A549 (cell line): ENCODE results near the gene TRIP11. TPM values are rescaled to one million over a fixed set of nuclear protein-coding genes. Genes with fewer than 3 reads are reported as not detected.

Experiments used
- ATAC-seq, 2 experiments: fragments of 200-7000 bp in 1 of 2; fragments of >200 bp in 1 of 2; cut with Nextera tagmentation in 1 of 2; cut with Tn5 transposase in 1 of 2; 3 replicates each; pipeline versions ENCODE4 v1.8.0 to v1.9.1; 2018 to 2020; ENCODE audit warnings: mild to moderate bottlenecking in 1 of 2, moderate library complexity in 1 of 2
- CTCF ChIA-PET: fragments of 300-600 bp; sonication (Branson Sonifier 250); formaldehyde crosslinking; extraction: SDS; loops from one replicate; lab custom pipeline; 2021; ENCODE audit warnings: antibody characterized with exemption, inconsistent platforms; lab: Yijun Ruan, JAX
- POLR2A ChIA-PET: fragments of 350-600 bp; formaldehyde crosslinking; extraction: SDS; loops from one replicate; lab custom pipeline; 2021; ENCODE audit warnings: antibody characterized with exemption, inconsistent platforms; lab: Yijun Ruan, JAX
- DNase-seq, 2 experiments: peaks; one replicate each; pipeline versions ENCODE4 v3.0.0 to v3.0.0-alpha.2; 2011 to 2016; ENCODE audit warnings: low read depth in 1 of 2, low spot score in 1 of 2
- FAIRE-seq: peaks from 2 replicates; lab custom pipeline; 2011; peaks lifted over from hg19 to GRCh38; lab: Jason Lieb, UNC
- H3K27ac ChIP-seq, 2 experiments: fragments of >200 bp; sonication (Bioruptor Twin); formaldehyde crosslinking; 3 replicates each; pipeline ENCODE4 v1.5.1; 2016 to 2017
- H3K4me1 ChIP-seq: fragments of >200 bp; sonication (Bioruptor Twin); formaldehyde crosslinking; 3 replicates; pipeline ENCODE4 v1.6.1; 2016
- H3K4me2 ChIP-seq: fragments of >200 bp; sonication (Bioruptor Twin); formaldehyde crosslinking; 3 replicates; pipeline ENCODE4 v1.6.1; 2016
- H3K4me3 ChIP-seq: fragments of >200 bp; sonication (Bioruptor Twin); formaldehyde crosslinking; 3 replicates; pipeline ENCODE4 v1.5.1; 2016
- H3K9me3 ChIP-seq: fragments of >200 bp; sonication (Bioruptor Twin); formaldehyde crosslinking; 3 replicates; pipeline ENCODE4 v1.6.1; 2016
- BHLHE40 ChIP-seq: IDR thresholded peaks from 2 replicates; pipeline ENCODE4 v1.6.1; 2012; ENCODE audit warnings: low read depth, low read length, inconsistent platforms
- CEBPB ChIP-seq, 2 experiments: fragments of >200 bp in 1 of 2; sonication (Bioruptor Twin) in 1 of 2; formaldehyde crosslinking in 1 of 2; IDR thresholded peaks; 2 replicates each; pipeline ENCODE4 v1.6.1; 2012 to 2016
- EHF ChIP-seq: fragments of 250-450 bp; sonication (Bioruptor Pico); IDR thresholded peaks from 2 replicates; pipeline ENCODE4 v1.5.0; 2020; ENCODE audit warnings: mild to moderate bottlenecking
- EP300 ChIP-seq, 2 experiments: fragments of >200 bp; sonication (Bioruptor Twin); formaldehyde crosslinking; IDR thresholded peaks; 2 replicates in 1 of 2; 3 replicates in 1 of 2; pipeline ENCODE4 v1.6.1; 2016 to 2017
- ESRRA ChIP-seq: fragments of 150-350 bp; IDR thresholded peaks from 2 replicates; pipeline ENCODE4 v1.6.1; 2014; ENCODE audit warnings: mild to moderate bottlenecking, low read length, borderline replicate concordance
- FOSB ChIP-seq: fragments of 250-450 bp; sonication (Bioruptor Pico); IDR thresholded peaks from 2 replicates; pipeline ENCODE4 v1.5.0; 2020; ENCODE audit warnings: mild to moderate bottlenecking, moderate library complexity
- HOXA7 ChIP-seq: fragments of 250-450 bp; sonication (Bioruptor Pico); IDR thresholded peaks from 2 replicates; pipeline ENCODE4 v1.5.0; 2020; ENCODE audit warnings: mild to moderate bottlenecking, moderate library complexity
- HOXB13 ChIP-seq: fragments of 250-450 bp; sonication (Bioruptor Pico); IDR thresholded peaks from 2 replicates; pipeline ENCODE4 v1.5.0; 2020; ENCODE audit warnings: low read depth, mild to moderate bottlenecking, moderate library complexity
- HOXB5 ChIP-seq: fragments of 250-450 bp; sonication (Bioruptor Pico); IDR thresholded peaks from 2 replicates; pipeline ENCODE4 v1.5.0; 2020; ENCODE audit warnings: mild to moderate bottlenecking, moderate library complexity
- JUN ChIP-seq, 2 experiments: fragments of >200 bp; sonication (Bioruptor Twin); formaldehyde crosslinking; IDR thresholded peaks; 2 replicates in 1 of 2; 3 replicates in 1 of 2; pipeline ENCODE4 v1.6.1; 2016 to 2017
- JUNB ChIP-seq: fragments of >200 bp; sonication (Bioruptor Twin); formaldehyde crosslinking; IDR thresholded peaks from 2 replicates; pipeline ENCODE4 v1.6.1; 2016
- MAFK ChIP-seq: fragments of 450-650 bp; IDR thresholded peaks from 2 replicates; pipeline ENCODE4 v1.6.1; 2014; ENCODE audit not compliant: partially characterized antibody
- MAZ ChIP-seq: fragments of 150-350 bp; IDR thresholded peaks from 2 replicates; pipeline ENCODE4 v1.6.1; 2014; ENCODE audit warnings: antibody characterized with exemption, low read depth, low read length, borderline replicate concordance
- POLR2A ChIP-seq: IDR thresholded peaks from 2 replicates; pipeline ENCODE4 v1.6.1; 2012; ENCODE audit warnings: mild to moderate bottlenecking, low read length
- RAD21 ChIP-seq, 2 experiments: fragments of >200 bp in 1 of 2; sonication (Bioruptor Twin) in 1 of 2; formaldehyde crosslinking in 1 of 2; IDR thresholded peaks in 1 of 2; conservative IDR thresholded peaks in 1 of 2; 2 replicates in 1 of 2; 3 replicates in 1 of 2; pipeline ENCODE4 v1.6.1; 2012 to 2018; ENCODE audit warnings: inconsistent platforms in 1 of 2
- SMC3 ChIP-seq: fragments of >200 bp; sonication (Bioruptor Twin); formaldehyde crosslinking; IDR thresholded peaks from 3 replicates; pipeline ENCODE4 v1.6.1; 2018; ENCODE audit warnings: inconsistent platforms
- SREBF2 ChIP-seq: fragments of 450-650 bp; IDR thresholded peaks from 2 replicates; pipeline ENCODE4 v1.6.1; 2014; ENCODE audit warnings: mild to moderate bottlenecking, moderate library complexity
- TP53 ChIP-seq: fragments of 250-450 bp; sonication (Bioruptor Pico); IDR thresholded peaks from 2 replicates; pipeline ENCODE4 v1.5.0; 2021; ENCODE audit warnings: mild to moderate bottlenecking, moderate library complexity
- USF2 ChIP-seq: fragments of 450-650 bp; IDR thresholded peaks from 2 replicates; pipeline ENCODE4 v1.6.1; 2014; ENCODE audit warnings: antibody characterized with exemption
- ZC3H11A ChIP-seq: fragments of 450-650 bp; IDR thresholded peaks from 2 replicates; pipeline ENCODE4 v1.6.1; 2014; ENCODE audit warnings: antibody characterized with exemption, mild to moderate bottlenecking
- ZSCAN20 ChIP-seq: fragments of 250-450 bp; sonication (Bioruptor Pico); IDR thresholded peaks from 2 replicates; pipeline ENCODE4 v1.8.0; 2022; ENCODE audit warnings: mild to moderate bottlenecking, moderate library complexity
- WGBS: methylation state at CpG from one replicate; pipeline ENCODE4 v1.1.6; 2017; ENCODE audit errors: missing lambda C conversion rate; 5-methylcytosine and 5-hydroxymethylcytosine counted together
- polyA plus RNA-seq, 4 experiments: library from polyadenylated mRNA; depleted of rRNA in 3 of 4; stranded (reverse); fragments of >200 nt; fragmentation: RNase III in 1 of 4; extraction: RNeasy Plus Mini Kit Qiagen cat#74134 plus additional on column Dnase treatment in 1 of 4; gene quantifications; 2 replicates in 3 of 4; 3 replicates in 1 of 4; pipeline ENCODE4 v1.2.3, GENCODE V29; 2011 to 2017
- TF ChIP-seq, protein P1 (sequence below): fragments of >200 bp; sonication (Bioruptor Twin); formaldehyde crosslinking; IDR thresholded peaks from 3 replicates; pipeline ENCODE4 v1.5.1; 2016

TRIP11 gene
- polyA plus RNA-seq, 2 of the 4 experiments (the other 2 are of a cell fraction), result 7.9 to 26.8 TPM

- no peaks in the 10 kb centered on the region for H3K9me3 ChIP-seq
- ChIA-PET POLR2A (no interaction called here), CTCF (interaction anchor here (0.6 to 2.1 kb wide), 17 partner anchors 8 to 1116 kb away, joined by 3 to 11 read pairs (median 5); partner anchors contain the start of gene FBLN5)
- ATAC-seq, result no peak
- peaks cover 5% of the 10 kb centered on the region; the same call in 2 of the 3 replicates for H3K4me1 ChIP-seq
- no peak for DNase-seq
- no peak overlapping the region for H3K4me2 ChIP-seq
- no peak overlapping the region for H3K27ac ChIP-seq
- no peak overlapping the region for H3K4me3 ChIP-seq
- FAIRE-seq, result no peak
- TF ChIP-seq FOSB (CRISPR knock-in tag) (no peak), HOXA7 (no peak), TP53 (CRISPR knock-in tag) (no peak), EHF (CRISPR knock-in tag) (no peak), CEBPB (IDR thresholded peaks at IDR 0.05) (no peak), HOXB13 (CRISPR knock-in tag) (no peak), ZC3H11A (no peak), USF2 (no peak), HOXB5 (CRISPR knock-in tag) (no peak), BHLHE40 (no peak), ESRRA (no peak), MAFK (no peak), POLR2A (no peak), EP300 (IDR thresholded peaks at IDR 0.05) (no peak), MAZ (no peak), ZSCAN20 (CRISPR knock-in tag) (no peak), JUNB (no peak)
Measured at GRCh38 chr14:91997492-91997891, 42.4 kb downstream of the TRIP11 start.

DNA sequence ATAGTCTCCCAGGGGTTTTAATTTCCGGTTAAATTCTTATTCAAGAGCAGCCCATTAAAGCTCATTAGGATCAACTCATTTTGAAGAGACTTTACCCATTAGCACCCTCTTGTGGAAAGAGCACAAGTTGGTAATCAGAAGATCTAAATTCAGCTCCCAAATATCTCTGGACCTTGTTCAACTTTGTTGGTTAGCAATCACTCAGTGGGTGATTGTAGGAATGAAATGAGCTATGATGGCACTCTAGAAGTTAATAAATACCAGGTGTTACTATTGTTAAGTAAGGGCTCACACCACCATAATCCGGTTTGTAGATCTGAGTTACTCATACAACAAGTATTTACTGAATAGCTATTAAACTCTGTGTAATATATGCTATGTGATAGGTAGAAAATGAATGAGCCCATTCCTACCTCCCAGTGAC is 42.9 kb downstream of the TRIP11 start:
- FAIRE-seq (no peak), DNase-seq (peak; percentile 15 to 51), ATAC-seq (peak; percentile 68 to 74; a peak in 5 of 6 replicates)
- TF ChIP-seq SMC3, result peak; percentile 58
- peak; percentile 50 to 57 for TF ChIP-seq RAD21 (conservative IDR thresholded peaks at IDR 0.05 in 1 of 2, IDR thresholded peaks at IDR 0.05 in 1 of 2)
- no peak for TF ChIP-seq JUN (IDR thresholded peaks at IDR 0.05)
- TF ChIP-seq, protein P1, sequence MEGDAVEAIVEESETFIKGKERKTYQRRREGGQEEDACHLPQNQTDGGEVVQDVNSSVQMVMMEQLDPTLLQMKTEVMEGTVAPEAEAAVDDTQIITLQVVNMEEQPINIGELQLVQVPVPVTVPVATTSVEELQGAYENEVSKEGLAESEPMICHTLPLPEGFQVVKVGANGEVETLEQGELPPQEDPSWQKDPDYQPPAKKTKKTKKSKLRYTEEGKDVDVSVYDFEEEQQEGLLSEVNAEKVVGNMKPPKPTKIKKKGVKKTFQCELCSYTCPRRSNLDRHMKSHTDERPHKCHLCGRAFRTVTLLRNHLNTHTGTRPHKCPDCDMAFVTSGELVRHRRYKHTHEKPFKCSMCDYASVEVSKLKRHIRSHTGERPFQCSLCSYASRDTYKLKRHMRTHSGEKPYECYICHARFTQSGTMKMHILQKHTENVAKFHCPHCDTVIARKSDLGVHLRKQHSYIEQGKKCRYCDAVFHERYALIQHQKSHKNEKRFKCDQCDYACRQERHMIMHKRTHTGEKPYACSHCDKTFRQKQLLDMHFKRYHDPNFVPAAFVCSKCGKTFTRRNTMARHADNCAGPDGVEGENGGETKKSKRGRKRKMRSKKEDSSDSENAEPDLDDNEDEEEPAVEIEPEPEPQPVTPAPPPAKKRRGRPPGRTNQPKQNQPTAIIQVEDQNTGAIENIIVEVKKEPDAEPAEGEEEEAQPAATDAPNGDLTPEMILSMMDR, result peak; percentile 68
- H3K27ac ChIP-seq, result no peak overlapping the region
- WGBS, result 10% methylated on average over 2 of the region's 2 CpGs
- H3K4me1 ChIP-seq, result peaks cover 5% of the 10 kb centered on the region; the same call in 2 of the 3 replicates
- H3K4me2 ChIP-seq, result no peak overlapping the region
- ChIA-PET CTCF (interaction anchor here (0.6 to 2.1 kb wide), 22 partner anchors 8 to 1117 kb away, joined by 3 to 11 read pairs (median 5); partner anchors contain the start of gene FBLN5), POLR2A (no interaction called here)
- H3K4me3 ChIP-seq, result no peak overlapping the region
- H3K9me3 ChIP-seq, result no peaks in the 10 kb centered on the region

- ATAC-seq (no peak), FAIRE-seq (no peak), DNase-seq (no peak)
- POLR2A ChIA-PET, result no interaction called here
- Histone ChIP-seq H3K4me2 (no peak overlapping the region), H3K27ac (no peak overlapping the region), H3K4me3 (no peak overlapping the region), H3K4me1 (no peaks in the 10 kb centered on the region), H3K9me3 (no peaks in the 10 kb centered on the region)
- WGBS, result 92% methylated on average over 3 of the region's 3 CpGs
- CTCF ChIA-PET, result no interaction called here
- no peak for TF ChIP-seq TP53 (CRISPR knock-in tag)
- no peak for TF ChIP-seq SREBF2
Measured at GRCh38 chr14:91987192-91987591, 52.7 kb downstream of the TRIP11 start.
